Activated CD4-positive, alpha-beta T cell treated with anti-CD3 and anti-CD28 coated beads, Interleukin-2, Interleukin-4, amounts not matched to agents 100 ng/mL and 50 ng/mL, durations not matched to agents 16 hours and 8 hours (primary cell): ENCODE data around the gene FARP1.
"Not testable (repeated sequence)": the region's sequence is repeated elsewhere in the genome, so short reads cannot be mapped to it uniquely, and the experiment has no call there.

Source experiments
- DNase-seq: peaks from one replicate; pipeline ENCODE4 v3.0.0-alpha.2; 2020; ENCODE audit warnings: low spot score

The FARP1 gene

GRCh38 chr13:98363326-98363725 lies 220.4 kb downstream of the FARP1 start:
- no peak for DNase-seq

GRCh38 chr13:98364179-98364578 lies 221.3 kb downstream of the FARP1 start:
- no peak for DNase-seq

GRCh38 chr13:98364647-98365046 lies 221.8 kb downstream of the FARP1 start:
- no peak for DNase-seq

- no peak for DNase-seq
These were observed 222.4 kb downstream of the FARP1 start for GRCh38 chr13:98365302-98365701.

GRCh38 chr13:98366010-98366409 lies 223.1 kb downstream of the FARP1 start:
- DNase-seq = no peak

- DNase-seq = no peak
These were observed 223.5 kb downstream of the FARP1 start for GRCh38 chr13:98366443-98366842.

- no peak for DNase-seq
These were observed 224.1 kb downstream of the FARP1 start for GRCh38 chr13:98366959-98367358.

GRCh38 chr13:98368019-98368418 lies 225.1 kb downstream of the FARP1 start:
- DNase-seq = no peak

GRCh38 chr13:98369520-98369919 lies 226.6 kb downstream of the FARP1 start:
- not testable (repeated sequence) for DNase-seq

GRCh38 chr13:98370261-98370660 lies 227.4 kb downstream of the FARP1 start:
- no peak for DNase-seq

GRCh38 chr13:98370806-98371515 lies 228.1 kb downstream of the FARP1 start:
- no peak for DNase-seq

GRCh38 chr13:98371516-98372023 lies 228.7 kb downstream of the FARP1 start:
- no peak for DNase-seq

- DNase-seq = no peak
These were observed 230.0 kb downstream of the FARP1 start for GRCh38 chr13:98372876-98373275.

GRCh38 chr13:98374750-98375149 lies 231.9 kb downstream of the FARP1 start:
- no peak for DNase-seq

GRCh38 chr13:98377635-98378378 lies 234.9 kb downstream of the FARP1 start:
- no peak for DNase-seq

- DNase-seq = no peak
These were observed 241.8 kb downstream of the FARP1 start for GRCh38 chr13:98384739-98385138.

GRCh38 chr13:98385606-98386005 lies 242.7 kb downstream of the FARP1 start:
- DNase-seq = no peak

GRCh38 chr13:98386637-98387036 lies 243.7 kb downstream of the FARP1 start:
- DNase-seq = no peak

- DNase-seq = no peak
These were observed 246.4 kb downstream of the FARP1 start for GRCh38 chr13:98389319-98389718.

GRCh38 chr13:98390086-98390715 lies 247.3 kb downstream of the FARP1 start:
- no peak for DNase-seq

GRCh38 chr13:98393873-98394272 lies 251.0 kb downstream of the FARP1 start:
- DNase-seq = no peak

- DNase-seq = no peak
These were observed 252.1 kb downstream of the FARP1 start for GRCh38 chr13:98394820-98395510.
